Measurements from ENCODE around the gene ORMDL2.

DNA sequence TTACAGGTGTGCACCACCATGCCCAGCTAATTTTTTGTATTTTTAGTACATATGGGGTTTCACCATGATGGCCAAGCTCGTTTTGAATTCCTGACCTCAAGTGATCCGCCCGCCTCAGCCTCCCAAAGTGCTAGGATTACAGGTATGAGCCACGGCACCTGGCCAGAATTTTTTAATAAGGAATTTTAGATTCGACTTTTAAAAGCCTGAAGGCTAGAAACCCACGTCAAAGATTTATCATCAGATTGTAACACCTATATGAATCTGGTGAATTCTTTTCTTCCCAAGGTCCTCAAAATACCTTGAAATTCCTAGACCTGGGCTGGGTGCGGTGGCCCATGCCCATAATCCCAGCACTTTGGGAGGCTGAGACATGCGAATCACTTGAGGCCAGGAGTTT is 43.6 kb downstream of the ORMDL2 start:
- TF ChIP-seq, protein P1, sequence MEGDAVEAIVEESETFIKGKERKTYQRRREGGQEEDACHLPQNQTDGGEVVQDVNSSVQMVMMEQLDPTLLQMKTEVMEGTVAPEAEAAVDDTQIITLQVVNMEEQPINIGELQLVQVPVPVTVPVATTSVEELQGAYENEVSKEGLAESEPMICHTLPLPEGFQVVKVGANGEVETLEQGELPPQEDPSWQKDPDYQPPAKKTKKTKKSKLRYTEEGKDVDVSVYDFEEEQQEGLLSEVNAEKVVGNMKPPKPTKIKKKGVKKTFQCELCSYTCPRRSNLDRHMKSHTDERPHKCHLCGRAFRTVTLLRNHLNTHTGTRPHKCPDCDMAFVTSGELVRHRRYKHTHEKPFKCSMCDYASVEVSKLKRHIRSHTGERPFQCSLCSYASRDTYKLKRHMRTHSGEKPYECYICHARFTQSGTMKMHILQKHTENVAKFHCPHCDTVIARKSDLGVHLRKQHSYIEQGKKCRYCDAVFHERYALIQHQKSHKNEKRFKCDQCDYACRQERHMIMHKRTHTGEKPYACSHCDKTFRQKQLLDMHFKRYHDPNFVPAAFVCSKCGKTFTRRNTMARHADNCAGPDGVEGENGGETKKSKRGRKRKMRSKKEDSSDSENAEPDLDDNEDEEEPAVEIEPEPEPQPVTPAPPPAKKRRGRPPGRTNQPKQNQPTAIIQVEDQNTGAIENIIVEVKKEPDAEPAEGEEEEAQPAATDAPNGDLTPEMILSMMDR (IDR thresholded peaks at IDR 0.05; ENCODE audit: extremely low read depth in 1 of 2, insufficient read depth in 1 of 2, low read depth in 1 of 2, low read length in 2 of 2) = no peak
- no peak for TF ChIP-seq POLR2AphosphoS5 (IDR thresholded peaks at IDR 0.05; ENCODE audit: insufficient read depth, low read depth, low read length)
- TF ChIP-seq, protein P2, sequence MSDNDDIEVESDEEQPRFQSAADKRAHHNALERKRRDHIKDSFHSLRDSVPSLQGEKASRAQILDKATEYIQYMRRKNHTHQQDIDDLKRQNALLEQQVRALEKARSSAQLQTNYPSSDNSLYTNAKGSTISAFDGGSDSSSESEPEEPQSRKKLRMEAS (IDR thresholded peaks at IDR 0.05; ENCODE audit: insufficient read depth, insufficient read length) = no peak
- no peak for TF ChIP-seq POLR2A (IDR thresholded peaks at IDR 0.05; ENCODE audit: low read depth, low read length)
- TF ChIP-seq EZH2 (IDR thresholded peaks at IDR 0.05; ENCODE audit: borderline replicate concordance, low read depth, low read length, severe bottlenecking) = no peak
- no peak for TF ChIP-seq FOS (IDR thresholded peaks at IDR 0.05; ENCODE audit: borderline replicate concordance, insufficient read depth, low read length)
